ENCODE results near the gene CDH4. TPM values are rescaled to one million over a fixed set of nuclear protein-coding genes. Genes with fewer than 3 reads are reported as not detected.

The CDH4 gene
- total and polyA plus RNA-seq, 2 of the 8 experiments (the other 6 are each of a cell fraction or from before 2014, with no cell fraction given): 4.3 to 7.9 TPM

- Histone ChIP-seq H3K23me2 (ENCODE audit: low read depth, low read length) (peaks cover 2% of the 10 kb centered on the region; the same call in 1 of the 2 replicates), H2BK20ac (ENCODE audit: low read length) (no peak overlapping the region), H3K36me3 (ENCODE audit: control insufficient read depth in 2 of 4, insufficient read depth in 4 of 4, low read length in 3 of 4) (no peaks in the 10 kb centered on the region), H3K27me3 (replicated peaks in 1 of 4; ENCODE audit: control insufficient read depth in 3 of 4, extremely low read depth in 1 of 4, insufficient read depth in 3 of 4, low read length in 3 of 4) (peaks cover 0 to 5% (median 2%) of the 10 kb centered on the region in 4 experiments; a peak in 4 of 7 replicates), H3K4me3 (ENCODE audit: extremely low read depth in 1 of 4, insufficient read depth in 2 of 4, low read depth in 3 of 4, low read length in 4 of 4) (no peak overlapping the region), H2AFZ (ENCODE audit: low read length) (no peak overlapping the region), H3K4ac (replicated peaks; ENCODE audit: insufficient read length, low read depth, low read length) (no peak overlapping the region), H3K9ac (replicated peaks in 1 of 4; ENCODE audit: extremely low read depth in 1 of 4, low read depth in 3 of 4, low read length in 3 of 4) (no peak overlapping the region), H3K14ac (ENCODE audit: insufficient read length) (no peak overlapping the region), H3K27ac (ENCODE audit: low read depth, low read length) (no peak overlapping the region), H3K9me3 (ENCODE audit: insufficient read depth in 2 of 2, low read depth in 1 of 2, low read length in 1 of 2) (no peaks in the 10 kb centered on the region), H4K20me1 (replicated peaks in 1 of 2; ENCODE audit: control insufficient read depth in 1 of 2, insufficient read depth in 2 of 2, low read length in 2 of 2) (no peaks in the 10 kb centered on the region), H3K4me2 (ENCODE audit: insufficient read depth in 1 of 2, low read depth in 2 of 2, low read length in 2 of 2) (no peak overlapping the region), H3K56ac (replicated peaks; ENCODE audit: insufficient read length, low read depth, low read length) (no peak overlapping the region), H3K79me1 (ENCODE audit: low read depth, low read length) (no peaks in the 10 kb centered on the region), H2BK12ac (ENCODE audit: low read depth, low read length) (no peak overlapping the region), H3K23ac (ENCODE audit: insufficient read length) (no peak overlapping the region), H4K91ac (replicated peaks; ENCODE audit: insufficient read length, low read length) (no peak overlapping the region), H3K79me2 (ENCODE audit: control insufficient read depth in 1 of 2, insufficient read depth in 2 of 2, low read length in 2 of 2) (no peaks in the 10 kb centered on the region), H2BK120ac (replicated peaks; ENCODE audit: low read depth, low read length) (no peak overlapping the region), H3K18ac (ENCODE audit: extremely low read depth, low read length) (no peak overlapping the region), H2BK15ac (ENCODE audit: low read length) (no peak overlapping the region), H4K5ac (ENCODE audit: insufficient read length, low read depth, low read length) (no peak overlapping the region), H3K4me1 (replicated peaks in 1 of 4; ENCODE audit: control insufficient read depth in 3 of 4, insufficient read depth in 4 of 4, low read length in 3 of 4) (no peaks in the 10 kb centered on the region), H2AK5ac (ENCODE audit: low read depth, low read length) (no peak overlapping the region), H2BK5ac (ENCODE audit: low read depth, low read length) (no peak overlapping the region), H4K8ac (ENCODE audit: extremely low read depth, insufficient read depth, low read length) (0 out of 2 replicates have a peak overlapping the region, but pooled peaks have one; percentile 7)
- ChIA-PET CTCF (ENCODE audit: partially characterized antibody) (interaction anchor here (0.9 to 1.2 kb wide), 2 partner anchors 16 to 195 kb away, joined by 3 to 4 read pairs; no protein-coding TSS in a partner anchor), POLR2A (ENCODE audit: partially characterized antibody) (no interaction called here)
- no peak for TF ChIP-seq KDM5A (IDR thresholded peaks at IDR 0.05; ENCODE audit: low read length)
- no peak for TF ChIP-seq RBBP5 (IDR thresholded peaks at IDR 0.05; ENCODE audit: borderline replicate concordance, low read depth, low read length)
- no peak for TF ChIP-seq BRCA1 (IDR thresholded peaks at IDR 0.05; ENCODE audit: low read depth, low read length)
- TF ChIP-seq, protein P1, sequence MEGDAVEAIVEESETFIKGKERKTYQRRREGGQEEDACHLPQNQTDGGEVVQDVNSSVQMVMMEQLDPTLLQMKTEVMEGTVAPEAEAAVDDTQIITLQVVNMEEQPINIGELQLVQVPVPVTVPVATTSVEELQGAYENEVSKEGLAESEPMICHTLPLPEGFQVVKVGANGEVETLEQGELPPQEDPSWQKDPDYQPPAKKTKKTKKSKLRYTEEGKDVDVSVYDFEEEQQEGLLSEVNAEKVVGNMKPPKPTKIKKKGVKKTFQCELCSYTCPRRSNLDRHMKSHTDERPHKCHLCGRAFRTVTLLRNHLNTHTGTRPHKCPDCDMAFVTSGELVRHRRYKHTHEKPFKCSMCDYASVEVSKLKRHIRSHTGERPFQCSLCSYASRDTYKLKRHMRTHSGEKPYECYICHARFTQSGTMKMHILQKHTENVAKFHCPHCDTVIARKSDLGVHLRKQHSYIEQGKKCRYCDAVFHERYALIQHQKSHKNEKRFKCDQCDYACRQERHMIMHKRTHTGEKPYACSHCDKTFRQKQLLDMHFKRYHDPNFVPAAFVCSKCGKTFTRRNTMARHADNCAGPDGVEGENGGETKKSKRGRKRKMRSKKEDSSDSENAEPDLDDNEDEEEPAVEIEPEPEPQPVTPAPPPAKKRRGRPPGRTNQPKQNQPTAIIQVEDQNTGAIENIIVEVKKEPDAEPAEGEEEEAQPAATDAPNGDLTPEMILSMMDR (IDR thresholded peaks at IDR 0.05; ENCODE audit: control extremely low read depth in 1 of 3, insufficient read depth in 1 of 3, low read depth in 1 of 3, low read length in 3 of 3): no peak
- DNase-seq (ENCODE audit: low read depth in 1 of 2, low spot score in 2 of 2): no peak
- WGBS, 2 experiments (ENCODE audit: extremely low coverage in 1 of 2, insufficient coverage in 1 of 2, insufficient read length in 1 of 2, insufficient replicate concordance in 2 of 2, low coverage in 1 of 2, low lambda C conversion rate in 2 of 2, missing lambda C conversion rate in 1 of 2): 92% methylated on average over 26 of the region's 34 CpGs; no CpG with 5 or more reads in 1 of the 2 experiments
- FAIRE-seq: no peak
Measured at GRCh38 chr20:61543931-61544745, 292.1 kb downstream of the CDH4 start.

Measured in H1 (cell line).